22Rv1 (cell line): ENCODE data around the gene POLA1.

Source experiments
- CTCF ChIP-seq: fragments of 450-650 bp; IDR thresholded peaks from 2 replicates; pipeline ENCODE4 v1.5.1; 2017; ENCODE audit warnings: mild to moderate bottlenecking
- ZFX ChIP-seq: fragments of 450-650 bp; IDR thresholded peaks from 2 replicates; pipeline ENCODE4 v1.6.1; 2017; ENCODE audit warnings: antibody characterized with exemption, borderline replicate concordance

- TF ChIP-seq ZFX (no peak), CTCF (no peak)
Measured at GRCh38 chrX:24874604-24875247, 181.0 kb downstream of the POLA1 start.
